ENCODE results near the gene RAVER1. TPM values are rescaled to one million over a fixed set of nuclear protein-coding genes. Genes with fewer than 3 reads are reported as not detected.

Gene RAVER1
- total and polyA plus RNA-seq, 2 of the 13 experiments (the other 11 are each of a cell fraction or from before 2014, with no cell fraction given): 3.6 to 7.9 TPM

DNA sequence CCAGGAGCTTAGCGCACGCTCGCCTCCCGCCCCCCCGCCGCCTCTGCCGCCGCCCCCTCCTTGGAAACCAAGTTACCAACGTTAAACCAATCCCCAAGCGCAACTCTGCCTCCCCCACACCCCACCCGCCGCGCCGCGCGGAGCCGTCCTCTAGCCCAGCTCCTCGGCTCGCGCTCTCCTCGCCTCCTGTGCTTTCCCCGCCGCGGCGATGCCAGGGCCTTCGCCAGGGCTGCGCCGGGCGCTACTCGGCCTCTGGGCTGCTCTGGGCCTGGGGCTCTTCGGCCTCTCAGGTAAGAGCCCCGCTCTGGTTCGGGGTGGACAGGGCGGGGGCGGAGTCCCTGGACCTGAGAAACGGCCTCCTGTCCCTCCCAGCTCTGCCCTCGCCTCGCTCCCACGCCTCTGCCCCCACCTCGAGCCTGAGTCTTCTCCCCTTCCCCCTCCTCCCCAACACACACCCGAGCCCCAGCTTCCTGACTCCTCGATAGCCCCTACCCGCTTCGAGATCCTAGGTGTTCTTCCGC, 43.4 kb downstream of the RAVER1 start, which contains the start of gene ICAM5:
TSS of gene ICAM5 (plus strand) at position 117 of the 521 bp plus-strand sequence. CDS start at position 209, 92 bp downstream.
- no peak within 1 kb of the TSS for H2AFZ ChIP-seq (ENCODE audit: low read length)
- H3K27me3 ChIP-seq (ENCODE audit: control insufficient read depth in 1 of 2, insufficient read depth in 2 of 2, low read length in 2 of 2): peaks cover 0 to 20% of the 10 kb centered on the region in 2 experiments; a peak in 3 of 5 replicates
- no peak for DNase-seq (ENCODE audit: low spot score)
- H3K4me2 ChIP-seq (ENCODE audit: low read depth, low read length): peak within 1 kb of the TSS; percentile 97
- BruUV-seq (replicated peaks): no TSS peak
- H3K4me3 ChIP-seq (replicated peaks in 1 of 3; ENCODE audit: insufficient read depth in 1 of 3, low read depth in 2 of 3, low read length in 3 of 3): peak within 1 kb of the TSS; percentile 52 to 79 (median 62)
- peak; percentile 3; the same call in 2 of the 3 replicates for ATAC-seq
- 2% methylated on average over 13 of the region's 45 CpGs for WGBS (ENCODE audit: low lambda C conversion rate)
- in situ Hi-C loops (cut with HindIII; ENCODE audit: extremely low pct_ligation_motif_present, low pct_unique_long_range_greater_than_20kb) (no loop called here), intact Hi-C loops (cut with micrococcal nuclease; ENCODE audit: unreplicated experiment) (no loop called here)
- H4K20me1 ChIP-seq (ENCODE audit: insufficient read depth, low read length): 0 out of 2 replicates have a peak, but pooled peaks cover 6% of the 10 kb centered on the region
- H3K9ac ChIP-seq (ENCODE audit: insufficient read depth, low read depth, low read length): peak within 1 kb of the TSS; percentile 34
- TF ChIP-seq ZNF75D (CRISPR knock-in tag; IDR thresholded peaks at IDR 0.05; ENCODE audit: borderline replicate concordance) (no peak), HNRNPK (IDR thresholded peaks at IDR 0.05; ENCODE audit: low read depth, low read length, poor library complexity, severe bottlenecking) (peak; percentile 48), ZNF263 (CRISPR knock-in tag; IDR thresholded peaks at IDR 0.05) (0 out of 2 replicates have a peak, but pooled peaks have one; percentile 45), KDM2A (CRISPR knock-in tag; IDR thresholded peaks at IDR 0.05; ENCODE audit: borderline replicate concordance, low read depth) (peak; percentile 49; the same call in 1 of the 2 replicates), TBX2 (CRISPR knock-in tag; IDR thresholded peaks at IDR 0.05; ENCODE audit: borderline replicate concordance) (no peak), HOXA7 (CRISPR knock-in tag; IDR thresholded peaks at IDR 0.05) (no peak), DR1 (CRISPR knock-in tag; IDR thresholded peaks at IDR 0.05) (no peak)
- TF ChIP-seq, protein P1, sequence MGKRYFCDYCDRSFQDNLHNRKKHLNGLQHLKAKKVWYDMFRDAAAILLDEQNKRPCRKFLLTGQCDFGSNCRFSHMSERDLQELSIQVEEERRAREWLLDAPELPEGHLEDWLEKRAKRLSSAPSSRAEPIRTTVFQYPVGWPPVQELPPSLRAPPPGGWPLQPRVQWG (CRISPR knock-in tag; IDR thresholded peaks at IDR 0.05; ENCODE audit: borderline replicate concordance, low read depth): no peak
- H3K79me2 ChIP-seq (ENCODE audit: insufficient read depth, low read length): no peaks in the 10 kb centered on the region
- H3K27ac ChIP-seq (ENCODE audit: extremely low read length, insufficient read depth, low read length): no peak within 1 kb of the TSS
- POLR2A ChIA-PET: interaction anchor here (0.9 to 7.3 kb wide), 10 partner anchors 10 to 184 kb away, joined by 3 to 149 read pairs (median 6); partner anchors contain the start of genes ICAM1, PPAN, RAVER1 and TYK2
- no peak for FAIRE-seq
- peaks cover 75% of the 10 kb centered on the region for H3K4me1 ChIP-seq (ENCODE audit: insufficient read depth, low read length)
- peaks cover 3 to 6% of the 10 kb centered on the region in 2 experiments; a peak in 4 of 5 replicates for H3K36me3 ChIP-seq (replicated peaks in 1 of 2; ENCODE audit: control insufficient read depth in 1 of 2, insufficient read depth in 2 of 2, low read length in 2 of 2)
- H3K9me3 ChIP-seq (ENCODE audit: low read length): no peaks in the 10 kb centered on the region
- CTCF ChIA-PET (ENCODE audit: low intra/inter-chr PET ratio, low total read pairs): no interaction called here

All from HepG2 (cell line).